Ecto neural progenitor cell (in vitro differentiated cells): ENCODE data around the gene NFE2L2.
"Not testable (repeated sequence)": the region's sequence is repeated elsewhere in the genome, so short reads cannot be mapped to it uniquely, and the experiment has no call there.

Experiments used
- DNase-seq: peaks from one replicate; pipeline ENCODE4 v3.0.0-alpha.2; 2018; ENCODE audit warnings: low spot score

The NFE2L2 gene

DNA sequence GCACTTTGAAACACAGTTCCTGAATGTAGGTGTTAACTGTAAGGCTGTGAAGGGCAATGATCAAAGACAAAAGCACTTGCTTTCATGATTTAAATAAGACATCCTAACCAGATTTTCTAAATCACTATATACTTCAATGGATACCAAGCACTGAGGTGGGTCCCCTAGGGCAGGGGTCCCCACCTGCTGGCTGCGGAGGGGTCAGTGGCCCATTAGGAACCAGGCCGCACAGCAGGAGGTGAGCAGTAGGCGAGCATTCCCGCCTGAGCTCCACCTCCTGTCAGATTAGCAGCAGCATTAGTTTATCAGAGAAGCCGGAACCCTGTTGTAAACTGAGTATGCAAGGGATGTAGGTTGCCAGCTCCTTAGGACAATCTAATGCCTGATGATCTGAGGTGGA, 7.1 kb downstream of the NFE2L2 start:
- no peak for DNase-seq

DNA sequence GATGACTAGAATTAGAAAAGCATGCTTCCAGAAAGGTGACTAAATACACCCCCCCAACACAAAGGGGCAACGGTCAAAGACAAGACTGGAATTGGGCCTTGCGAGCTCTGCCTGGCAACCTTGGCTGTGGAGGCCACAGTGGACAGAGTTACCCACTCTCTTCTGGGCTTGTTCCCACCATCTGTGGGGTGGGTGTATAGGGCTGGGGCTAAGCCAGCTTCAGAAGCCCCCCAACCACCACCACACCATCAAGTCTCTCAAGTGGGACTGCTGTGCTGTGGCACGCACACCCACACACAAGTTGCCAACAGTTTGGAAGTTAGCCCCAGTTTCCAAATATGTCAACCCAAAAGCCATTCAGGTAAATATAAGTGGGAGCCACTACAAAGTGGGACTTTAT, 7.8 kb downstream of the NFE2L2 start:
- no peak for DNase-seq

GRCh38 chr2:177256026-177256425, 8.5 kb downstream of the NFE2L2 start:
- DNase-seq, result no peak

DNA sequence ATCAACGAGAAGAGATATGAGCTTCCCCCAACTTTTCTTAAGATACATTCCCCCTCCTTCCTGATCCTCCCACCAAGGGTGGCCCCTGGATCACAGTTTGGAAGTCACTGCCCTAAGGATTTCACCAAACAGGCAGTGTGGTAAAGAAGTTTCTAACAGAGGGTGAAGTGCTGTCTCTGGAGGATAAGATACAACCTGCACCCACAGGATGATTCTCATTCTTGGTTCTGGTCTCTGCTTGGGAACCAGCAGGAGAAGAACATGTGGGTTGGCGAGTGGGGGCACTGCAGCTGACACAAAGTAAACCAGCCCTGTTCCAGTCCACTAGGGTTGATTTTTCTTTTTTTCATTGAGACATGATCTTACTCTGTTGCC, 9.3 kb downstream of the NFE2L2 start:
- DNase-seq, result no peak

- DNase-seq, result peak; percentile 82
Observed at GRCh38 chr2:177254433-177255226, 9.9 kb downstream of the NFE2L2 start.

DNA sequence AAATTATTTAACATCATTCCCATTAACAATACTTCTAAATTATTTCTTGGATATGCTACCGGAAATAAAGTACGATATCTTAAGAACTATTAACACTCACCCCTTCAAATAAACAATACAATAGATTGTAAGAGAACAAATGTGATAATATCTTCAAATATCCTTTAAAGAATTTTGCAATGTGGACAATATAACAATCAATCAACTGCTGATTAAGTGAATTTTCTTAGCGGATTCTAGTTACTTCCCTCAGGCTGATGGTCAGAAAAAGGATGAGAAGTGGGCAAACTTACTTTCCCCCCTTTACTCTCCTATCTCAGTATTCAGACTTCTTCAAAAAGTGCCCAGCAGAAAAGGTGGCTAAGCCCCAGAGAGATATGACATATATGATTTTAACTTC, 10.8 kb downstream of the NFE2L2 start:
- no peak for DNase-seq

- no peak for DNase-seq
Observed at GRCh38 chr2:177252808-177253531, 11.6 kb downstream of the NFE2L2 start.

GRCh38 chr2:177251165-177251542, 13.4 kb downstream of the NFE2L2 start:
- no peak for DNase-seq

DNA sequence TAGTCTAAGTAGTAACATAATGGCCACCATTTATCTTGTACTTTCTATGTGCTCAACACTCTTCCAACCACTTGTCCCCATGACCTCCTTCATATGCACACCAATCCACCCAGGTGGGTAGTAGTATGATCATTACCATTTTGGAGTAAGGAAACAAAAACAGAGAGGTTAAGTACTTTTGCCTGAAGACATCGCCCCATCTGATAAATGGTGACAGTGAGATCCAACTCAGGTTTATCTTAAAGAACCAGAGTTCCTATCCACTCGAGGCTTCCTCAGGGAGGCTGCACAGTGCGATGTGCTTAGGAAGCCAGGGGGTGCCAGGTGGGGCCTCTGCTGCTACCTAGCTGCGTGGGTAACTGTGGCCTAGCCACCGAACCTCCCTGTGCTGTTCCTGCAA, 14.1 kb downstream of the NFE2L2 start:
- no peak for DNase-seq

- DNase-seq, result no peak
Observed at GRCh38 chr2:177249038-177249437, 15.5 kb downstream of the NFE2L2 start.

- DNase-seq, result no peak
Observed at GRCh38 chr2:177247693-177248262, 16.7 kb downstream of the NFE2L2 start.

DNA sequence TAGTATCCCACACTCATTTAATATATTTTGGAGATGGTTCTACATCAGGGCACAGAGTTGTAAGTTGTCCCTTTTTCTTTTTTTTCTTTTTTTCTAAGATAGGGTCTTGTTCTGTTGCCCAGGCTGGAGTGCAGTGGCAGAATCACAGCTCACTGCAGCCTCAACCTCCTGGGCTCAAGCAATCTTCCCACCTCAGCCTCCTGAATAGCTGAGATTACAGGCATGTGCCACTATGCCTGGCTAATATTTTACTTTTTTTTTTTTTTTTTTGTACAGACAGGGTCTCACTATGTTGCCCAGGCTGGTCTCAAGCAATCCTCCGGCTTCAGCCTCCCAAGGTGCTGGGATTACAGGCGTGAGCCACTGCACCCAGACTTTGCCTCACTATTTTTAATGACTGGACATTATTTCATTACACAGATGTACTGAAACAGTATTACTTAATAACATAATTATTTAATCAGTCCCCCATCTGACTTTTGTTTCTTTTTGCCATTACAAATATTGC, 17.9 kb downstream of the NFE2L2 start:
- DNase-seq, result not testable (repeated sequence)

- DNase-seq, result no peak
Observed at GRCh38 chr2:177246000-177246399, 18.5 kb downstream of the NFE2L2 start.

DNA sequence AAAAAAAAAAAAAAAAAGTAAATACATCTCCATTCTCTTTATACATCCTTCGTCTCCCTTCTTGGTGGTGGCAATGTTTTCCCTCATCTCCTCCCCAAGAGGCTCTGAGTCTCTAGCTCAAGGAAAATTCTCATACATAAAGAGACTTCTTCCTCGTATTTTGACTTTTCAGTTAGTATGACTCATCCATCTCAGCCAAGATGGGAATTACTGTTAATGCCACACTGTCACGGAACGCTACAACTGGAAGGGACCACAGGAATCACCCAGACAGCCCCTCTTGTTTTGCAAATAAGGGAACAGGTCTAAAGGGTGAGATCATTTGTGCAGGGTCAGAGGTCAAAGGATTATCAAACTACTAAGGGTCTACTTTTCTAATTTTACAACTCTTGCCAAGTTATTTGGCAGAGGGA, 19.5 kb downstream of the NFE2L2 start:
- DNase-seq, result no peak

DNA sequence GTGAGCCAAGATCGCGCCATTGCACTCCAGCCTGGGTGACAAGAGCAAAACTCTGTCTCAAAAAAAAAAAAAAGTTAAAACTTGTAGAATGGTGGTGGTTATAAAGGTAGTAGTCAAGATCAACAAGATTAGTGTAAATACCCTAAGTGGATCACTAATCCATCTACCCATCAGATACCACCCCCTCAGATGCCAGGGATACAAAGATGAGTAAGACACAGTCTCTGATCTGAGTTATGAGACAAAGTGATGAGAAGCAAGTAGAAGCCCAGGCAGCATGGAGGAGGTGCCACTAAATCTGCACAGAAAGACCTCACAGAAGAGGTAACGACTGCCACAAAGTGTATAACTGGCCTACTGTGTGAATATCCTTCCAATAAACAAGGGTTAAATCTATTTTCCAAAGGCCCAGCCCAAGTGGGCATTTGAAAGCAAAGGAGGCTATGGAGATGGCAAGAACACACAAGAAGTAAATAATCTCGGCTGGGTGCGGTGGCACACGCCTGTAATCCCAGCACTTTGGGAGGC, 20.2 kb downstream of the NFE2L2 start:
- no peak for DNase-seq

GRCh38 chr2:177243476-177243875, 21.1 kb downstream of the NFE2L2 start:
- DNase-seq, result no peak

DNA sequence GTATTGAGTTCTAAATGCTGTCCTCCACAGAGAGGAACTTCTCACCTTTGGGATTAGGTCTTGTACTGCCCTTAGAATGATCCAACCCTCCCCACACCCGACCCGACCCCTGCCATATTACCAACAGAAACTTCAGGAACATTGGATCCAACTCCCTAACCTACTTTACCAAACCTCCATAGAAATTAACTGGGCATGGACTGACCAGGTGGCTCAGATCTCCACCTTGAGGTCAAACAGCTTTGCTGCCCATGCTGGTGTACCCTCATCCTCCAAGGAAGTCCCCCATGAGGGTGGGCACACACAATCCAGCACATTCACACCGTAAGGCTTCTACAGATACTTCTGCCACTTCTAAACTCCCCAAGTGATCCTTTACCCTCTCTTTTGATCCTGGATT, 21.5 kb downstream of the NFE2L2 start:
- no peak for DNase-seq

DNA sequence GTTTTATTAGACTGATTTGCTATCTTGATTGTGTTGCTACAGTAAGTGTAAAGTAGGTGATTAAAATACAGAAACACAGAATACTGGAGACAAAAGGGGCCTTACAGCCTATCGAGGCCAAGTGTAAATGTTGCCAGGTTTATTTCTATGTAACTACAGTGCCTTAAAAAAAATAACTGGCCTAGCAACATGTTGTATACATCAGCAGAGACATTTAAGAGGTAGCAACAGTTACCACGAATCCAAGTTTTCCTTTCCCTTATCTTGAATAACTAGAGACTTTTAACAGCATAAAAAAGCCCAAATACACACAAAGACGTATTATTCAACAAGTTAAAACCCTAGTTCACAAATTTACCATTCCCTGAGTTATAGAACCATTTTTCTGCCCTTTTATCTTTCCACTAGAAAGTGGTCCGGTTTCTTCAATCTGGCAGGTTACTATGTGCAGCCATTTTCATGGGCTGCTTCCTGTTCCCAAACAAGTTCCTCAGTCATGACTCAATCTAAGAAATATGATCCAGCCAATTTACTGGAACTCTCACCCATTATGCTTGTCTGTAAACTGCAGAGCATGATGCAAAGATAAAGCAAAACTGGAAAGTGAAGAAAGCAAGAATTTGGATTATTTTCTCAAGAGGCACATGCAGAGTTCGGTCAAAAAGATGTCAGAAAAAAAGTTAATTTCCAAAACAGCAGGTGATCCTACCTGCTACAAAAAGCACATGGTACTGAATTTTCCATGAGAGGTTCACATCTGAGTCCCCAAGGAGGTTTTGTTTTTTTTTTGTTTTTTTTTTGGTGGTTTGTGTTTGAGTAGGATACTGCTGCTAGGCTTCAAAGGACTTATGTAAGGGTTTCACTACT, 22.2 kb downstream of the NFE2L2 start:
- DNase-seq, result no peak

DNA sequence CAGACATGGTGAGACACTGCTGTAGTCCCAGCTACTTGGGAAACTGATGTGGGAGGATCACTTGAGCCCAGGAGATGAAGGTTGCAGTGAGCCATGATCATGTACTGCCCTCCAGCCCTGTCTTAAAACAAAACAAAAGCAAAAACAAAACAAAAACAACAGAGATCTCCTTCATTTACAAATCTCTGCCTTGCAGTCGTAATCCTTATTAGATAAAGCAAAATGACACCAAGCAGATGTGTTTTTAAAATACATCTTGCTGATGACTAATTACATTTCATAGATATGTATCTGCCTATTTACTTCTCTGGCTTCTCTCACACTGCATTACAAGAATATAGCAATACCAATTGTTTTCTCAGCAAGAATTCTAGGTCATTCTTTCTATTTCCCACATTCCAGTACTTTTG, 22.8 kb downstream of the NFE2L2 start:
- no peak for DNase-seq

- no peak for DNase-seq
Observed at GRCh38 chr2:177239932-177240630, 24.4 kb downstream of the NFE2L2 start.

- DNase-seq, result no peak
Observed at GRCh38 chr2:177239053-177239452, 25.5 kb downstream of the NFE2L2 start.
